HEK293 (cell line): ENCODE measurements around the gene SLC35G6.

Source experiments
- CTCF ChIA-PET: fragments of 350-600 bp; formaldehyde crosslinking; extraction: SDS; loops from one replicate; lab custom pipeline; 2021; ENCODE audit warnings: antibody characterized with exemption; lab: Yijun Ruan, JAX
- POLR2A ChIA-PET: fragments of 300-600 bp; formaldehyde crosslinking; extraction: SDS; loops from one replicate; lab custom pipeline; 2020; ENCODE audit warnings: antibody characterized with exemption, inconsistent platforms; lab: Yijun Ruan, JAX
- H3K27ac ChIP-seq: fragments of 200-500 bp; sonication (Bioruptor generic); 2 replicates; pipeline ENCODE4 v1.5.1; 2014; ENCODE audit warnings: low read depth, low read length, control low read depth, inconsistent platforms; ENCODE audit errors: extremely low read depth
- H3K36me3 ChIP-seq, 2 experiments: fragments of 200-500 bp in 1 of 2; sonication (Bioruptor generic) in 1 of 2; 1 replicate in 1 of 2; 2 replicates in 1 of 2; pipeline ENCODE4 v1.5.1; 2014 to 2017; ENCODE audit warnings: inconsistent platforms in 2 of 2, low read length in 2 of 2; ENCODE audit not compliant: control insufficient read depth in 2 of 2, insufficient read depth in 1 of 2
- H3K4me1 ChIP-seq: fragments of 200-500 bp; sonication (Bioruptor generic); 2 replicates; pipeline ENCODE4 v1.5.1; 2014; ENCODE audit warnings: mild to moderate bottlenecking, low read length, inconsistent platforms; ENCODE audit not compliant: control insufficient read depth, insufficient read depth
- H3K4me3 ChIP-seq: 2 replicates; pipeline ENCODE4 v1.5.1; 2011; ENCODE audit warnings: low read depth, mild to moderate bottlenecking, control low read depth, low read length, moderate library complexity
- H3K9me3 ChIP-seq: fragments of 200-500 bp; sonication (Bioruptor generic); 2 replicates; pipeline ENCODE4 v1.5.1; 2014; ENCODE audit warnings: low read depth, low read length, inconsistent platforms; ENCODE audit not compliant: control insufficient read depth, insufficient read depth
- BCL11A ChIP-seq: fragments of 450-650 bp; formaldehyde crosslinking; IDR thresholded peaks from 2 replicates; pipeline ENCODE4 v1.5.1; 2016; ENCODE audit warnings: low read depth, missing biosample characterization, missing genetic modification characterization
- GLIS2 ChIP-seq: fragments of 450-650 bp; formaldehyde crosslinking; IDR thresholded peaks from 2 replicates; pipeline ENCODE4 v1.5.1; 2016; ENCODE audit warnings: missing biosample characterization, missing genetic modification characterization
- HOXD13 ChIP-seq: sonication (generic); formaldehyde crosslinking; IDR thresholded peaks from 2 replicates; pipeline ENCODE4 v1.8.0; 2022; ENCODE audit warnings: missing genetic modification reagents, borderline replicate concordance
- MZF1 ChIP-seq: fragments of 450-650 bp; formaldehyde crosslinking; IDR thresholded peaks from 2 replicates; pipeline ENCODE4 v1.5.1; 2017; ENCODE audit warnings: missing biosample characterization, missing genetic modification characterization, borderline replicate concordance
- SCRT1 ChIP-seq: fragments of 450-650 bp; formaldehyde crosslinking; IDR thresholded peaks from 2 replicates; pipeline ENCODE4 v1.5.1; 2016; ENCODE audit warnings: missing biosample characterization, missing genetic modification characterization, borderline replicate concordance
- SP3 ChIP-seq: fragments of 450-650 bp; formaldehyde crosslinking; IDR thresholded peaks from 2 replicates; pipeline ENCODE4 v1.5.1; 2016; ENCODE audit warnings: missing biosample characterization, missing genetic modification characterization
- TRIM28 ChIP-seq: IDR thresholded peaks from 2 replicates; pipeline ENCODE4 v1.6.1; 2011; ENCODE audit warnings: low read length, control low read depth, borderline replicate concordance
- ZFP69B ChIP-seq: fragments of 450-650 bp; formaldehyde crosslinking; IDR thresholded peaks from 2 replicates; pipeline ENCODE4 v1.5.1; 2016; ENCODE audit warnings: missing biosample characterization, missing genetic modification characterization
- ZNF133 ChIP-seq: fragments of 450-650 bp; formaldehyde crosslinking; IDR thresholded peaks from 2 replicates; pipeline ENCODE4 v1.5.1; 2016; ENCODE audit warnings: missing biosample characterization, missing genetic modification characterization
- ZNF404 ChIP-seq: fragments of 450-650 bp; formaldehyde crosslinking; IDR thresholded peaks from 2 replicates; pipeline ENCODE4 v1.5.1; 2017; ENCODE audit warnings: missing biosample characterization, missing genetic modification characterization
- ZNF473 ChIP-seq: fragments of 450-650 bp; formaldehyde crosslinking; IDR thresholded peaks from 2 replicates; pipeline ENCODE4 v1.5.1; 2017; ENCODE audit warnings: missing biosample characterization, missing genetic modification characterization
- ZNF510 ChIP-seq: fragments of 450-650 bp; formaldehyde crosslinking; IDR thresholded peaks from 2 replicates; pipeline ENCODE4 v1.5.1; 2018; ENCODE audit warnings: mild to moderate bottlenecking, missing genetic modification characterization, missing biosample characterization; ENCODE audit not compliant: insufficient replicate concordance
- ZNF529 ChIP-seq: fragments of 450-650 bp; formaldehyde crosslinking; IDR thresholded peaks from 2 replicates; pipeline ENCODE4 v1.5.1; 2017; ENCODE audit warnings: missing genetic modification characterization, missing biosample characterization; ENCODE audit not compliant: insufficient replicate concordance
- ZNF560 ChIP-seq: fragments of 450-650 bp; formaldehyde crosslinking; IDR thresholded peaks from 2 replicates; pipeline ENCODE4 v1.5.1; 2017; ENCODE audit warnings: missing biosample characterization, missing genetic modification characterization, borderline replicate concordance
- ZNF561 ChIP-seq: fragments of 450-650 bp; IDR thresholded peaks from 2 replicates; pipeline ENCODE4 v1.5.1; 2018; ENCODE audit warnings: missing biosample characterization, missing genetic modification characterization, borderline replicate concordance
- ZNF571 ChIP-seq: fragments of 450-650 bp; formaldehyde crosslinking; IDR thresholded peaks from 2 replicates; pipeline ENCODE4 v1.5.0; 2017; ENCODE audit warnings: missing biosample characterization, missing genetic modification characterization
- ZNF610 ChIP-seq: fragments of 450-650 bp; formaldehyde crosslinking; IDR thresholded peaks from 2 replicates; pipeline ENCODE4 v1.5.1; 2016; ENCODE audit warnings: missing biosample characterization, missing genetic modification characterization, borderline replicate concordance
- ZNF670 ChIP-seq: fragments of 450-650 bp; formaldehyde crosslinking; IDR thresholded peaks from 2 replicates; pipeline ENCODE4 v1.5.1; 2016; ENCODE audit warnings: missing biosample characterization, missing genetic modification characterization, low read depth
- TF ChIP-seq, protein P1 (sequence below): fragments of 450-650 bp; IDR thresholded peaks from 2 replicates; pipeline ENCODE4 v1.5.1; 2018; ENCODE audit warnings: missing biosample characterization, missing genetic modification characterization
- TF ChIP-seq, protein P2 (sequence below): fragments of 450-650 bp; formaldehyde crosslinking; IDR thresholded peaks from 2 replicates; pipeline ENCODE4 v1.5.1; 2017; ENCODE audit warnings: missing biosample characterization, missing genetic modification characterization
- TF ChIP-seq, protein P3 (sequence below): fragments of 450-650 bp; formaldehyde crosslinking; IDR thresholded peaks from 2 replicates; pipeline ENCODE4 v1.5.1; 2017; ENCODE audit warnings: missing biosample characterization, missing genetic modification characterization
- TF ChIP-seq, protein P4 (sequence below): fragments of 450-650 bp; formaldehyde crosslinking; optimal IDR thresholded peaks from 2 replicates; pipeline ENCODE3; 2016; ENCODE audit warnings: missing biosample characterization, mild to moderate bottlenecking, missing genetic modification characterization
- TF ChIP-seq, protein P5 (sequence below): fragments of 450-650 bp; formaldehyde crosslinking; IDR thresholded peaks from 2 replicates; pipeline ENCODE4 v1.5.1; 2016; ENCODE audit warnings: missing biosample characterization, missing genetic modification characterization
- TF ChIP-seq, protein P6 (sequence below): fragments of 450-650 bp; formaldehyde crosslinking; IDR thresholded peaks from 2 replicates; pipeline ENCODE4 v1.5.1; 2016; ENCODE audit warnings: missing biosample characterization, missing genetic modification characterization

The SLC35G6 gene

DNA sequence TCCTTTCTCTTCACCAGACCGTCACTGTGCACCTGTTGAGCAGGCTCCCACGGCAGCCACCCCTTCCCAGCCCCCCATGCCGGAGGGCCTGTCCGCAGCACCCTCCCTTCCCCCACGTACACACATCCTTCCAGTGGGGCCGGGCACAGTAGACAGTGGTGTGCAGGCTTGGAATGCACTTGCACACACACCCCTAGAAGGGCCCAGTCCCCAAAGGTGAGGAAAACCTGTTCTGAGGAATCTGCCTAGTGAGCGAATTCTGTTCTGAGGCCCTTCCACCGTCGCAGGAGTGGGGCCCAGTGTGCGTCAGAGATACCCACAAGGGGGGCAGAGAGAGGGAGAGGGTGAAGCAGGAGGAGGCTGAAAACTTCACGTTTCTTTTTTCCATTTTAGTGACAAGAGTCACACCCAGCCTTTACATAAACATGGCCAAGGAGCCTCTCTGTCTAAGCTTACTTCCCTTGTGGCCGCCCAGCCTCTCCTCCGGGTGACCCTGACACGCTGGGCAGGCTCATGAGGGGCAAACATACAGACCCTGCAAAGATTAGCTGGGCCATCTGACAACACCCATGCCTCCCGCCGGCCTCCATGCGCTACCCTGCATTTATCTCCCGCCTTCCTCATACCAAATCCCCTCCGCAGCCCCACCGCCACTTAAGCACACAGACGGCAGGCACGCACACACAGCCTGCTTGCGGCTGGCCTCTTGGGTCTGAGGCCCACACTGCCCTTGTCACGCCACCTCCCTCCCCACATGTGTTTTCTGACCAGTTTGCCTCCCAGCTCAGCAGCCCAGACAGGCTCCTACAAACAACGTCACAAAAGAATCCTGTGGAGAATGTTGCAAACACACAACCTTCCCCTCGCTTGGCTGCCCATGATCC is 3.6 kb upstream of the SLC35G6 start (continued):
- TF ChIP-seq ZFP69B: peak; percentile 59
- TF ChIP-seq SCRT1: peak; percentile 48; the same call in 1 of the 2 replicates
- TF ChIP-seq, all 188 proteins: peak for 9

DNA sequence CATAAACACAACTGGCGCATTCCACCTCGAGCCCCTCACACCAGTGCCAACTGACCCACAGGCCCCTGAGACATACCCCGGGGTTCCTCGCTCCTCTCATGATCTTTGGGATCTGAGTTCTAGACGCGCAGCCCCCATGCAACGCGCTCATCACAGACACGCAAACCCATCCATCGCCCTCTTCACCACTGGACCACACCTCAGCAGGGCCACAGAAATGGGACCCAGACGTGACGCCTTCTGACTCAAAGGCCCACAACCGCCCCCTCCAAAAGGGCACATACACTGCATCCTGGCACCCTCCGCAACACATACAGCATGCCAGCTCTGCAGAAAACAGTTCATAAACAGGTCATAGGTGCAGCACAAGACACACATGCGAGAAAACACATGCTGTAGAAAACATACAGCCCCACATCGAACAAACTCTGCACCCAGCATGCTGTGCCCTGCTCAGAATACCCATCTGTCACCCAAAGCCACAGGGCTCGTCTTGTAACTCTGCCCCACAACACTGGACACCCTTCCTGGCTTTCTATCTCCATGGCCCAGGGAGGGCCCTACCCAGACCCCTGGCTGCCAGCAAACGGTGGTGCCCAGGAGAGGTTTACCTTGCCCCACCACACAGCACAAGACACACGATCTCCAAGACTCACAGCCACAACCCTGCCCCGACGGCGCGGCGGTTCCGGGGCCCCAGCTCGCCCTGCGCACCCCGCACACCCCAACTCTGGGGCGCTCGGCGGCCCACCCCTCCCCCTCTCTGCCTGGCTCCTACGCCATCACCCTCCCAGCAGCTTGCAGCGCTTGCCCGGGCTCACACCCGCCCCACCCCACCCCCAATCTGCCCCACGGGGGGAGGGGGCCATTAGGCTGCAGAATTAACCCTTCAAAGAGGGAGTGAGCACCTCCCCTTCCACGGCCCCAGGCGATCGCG is 2.7 kb upstream of the SLC35G6 start:
- Histone ChIP-seq H3K9me3 (no peaks in the 10 kb centered on the region), H3K4me1 (peaks cover 20% of the 10 kb centered on the region), H3K4me3 (peak overlapping the region; percentile 72), H3K27ac (peak overlapping the region; percentile 97), H3K36me3 (no peaks in the 10 kb centered on the region; a peak in 1 of 3 replicates)
- ChIA-PET CTCF (interaction anchor here (0.7 to 3.4 kb wide), 4 partner anchors 8 to 422 kb away, joined by 4 to 14 read pairs (median 6); no protein-coding TSS in a partner anchor), POLR2A (interaction anchor here (0.5 to 3.9 kb wide), 8 partner anchors 20 to 825 kb away, joined by 3 to 27 read pairs (median 6); partner anchors contain the start of genes CHRNB1, TMEM102 and TMEM256)
- no peak for TF ChIP-seq BCL11A (tag by site-specific recombination)
- peak; percentile 89 for TF ChIP-seq GLIS2
- TF ChIP-seq ZNF561 (tag by site-specific recombination): no peak
- TF ChIP-seq ZNF510 (tag by site-specific recombination): no peak
- no peak for TF ChIP-seq ZNF560 (tag by site-specific recombination)
- TF ChIP-seq, protein P1, sequence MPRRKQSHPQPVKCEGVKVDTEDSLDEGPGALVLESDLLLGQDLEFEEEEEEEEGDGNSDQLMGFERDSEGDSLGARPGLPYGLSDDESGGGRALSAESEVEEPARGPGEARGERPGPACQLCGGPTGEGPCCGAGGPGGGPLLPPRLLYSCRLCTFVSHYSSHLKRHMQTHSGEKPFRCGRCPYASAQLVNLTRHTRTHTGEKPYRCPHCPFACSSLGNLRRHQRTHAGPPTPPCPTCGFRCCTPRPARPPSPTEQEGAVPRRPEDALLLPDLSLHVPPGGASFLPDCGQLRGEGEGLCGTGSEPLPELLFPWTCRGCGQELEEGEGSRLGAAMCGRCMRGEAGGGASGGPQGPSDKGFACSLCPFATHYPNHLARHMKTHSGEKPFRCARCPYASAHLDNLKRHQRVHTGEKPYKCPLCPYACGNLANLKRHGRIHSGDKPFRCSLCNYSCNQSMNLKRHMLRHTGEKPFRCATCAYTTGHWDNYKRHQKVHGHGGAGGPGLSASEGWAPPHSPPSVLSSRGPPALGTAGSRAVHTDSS (tag by site-specific recombination): no peak
- no peak for TF ChIP-seq ZNF670 (tag by site-specific recombination)
- TF ChIP-seq ZNF133 (tag by site-specific recombination): no peak
- TF ChIP-seq ZNF529 (tag by site-specific recombination): no peak
- TF ChIP-seq, protein P2, sequence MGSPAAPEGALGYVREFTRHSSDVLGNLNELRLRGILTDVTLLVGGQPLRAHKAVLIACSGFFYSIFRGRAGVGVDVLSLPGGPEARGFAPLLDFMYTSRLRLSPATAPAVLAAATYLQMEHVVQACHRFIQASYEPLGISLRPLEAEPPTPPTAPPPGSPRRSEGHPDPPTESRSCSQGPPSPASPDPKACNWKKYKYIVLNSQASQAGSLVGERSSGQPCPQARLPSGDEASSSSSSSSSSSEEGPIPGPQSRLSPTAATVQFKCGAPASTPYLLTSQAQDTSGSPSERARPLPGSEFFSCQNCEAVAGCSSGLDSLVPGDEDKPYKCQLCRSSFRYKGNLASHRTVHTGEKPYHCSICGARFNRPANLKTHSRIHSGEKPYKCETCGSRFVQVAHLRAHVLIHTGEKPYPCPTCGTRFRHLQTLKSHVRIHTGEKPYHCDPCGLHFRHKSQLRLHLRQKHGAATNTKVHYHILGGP (tag by site-specific recombination): no peak
- no peak; the same call in 1 of the 2 replicates for TF ChIP-seq TRIM28
- no peak for TF ChIP-seq ZNF404 (tag by site-specific recombination)
- TF ChIP-seq, protein P3, sequence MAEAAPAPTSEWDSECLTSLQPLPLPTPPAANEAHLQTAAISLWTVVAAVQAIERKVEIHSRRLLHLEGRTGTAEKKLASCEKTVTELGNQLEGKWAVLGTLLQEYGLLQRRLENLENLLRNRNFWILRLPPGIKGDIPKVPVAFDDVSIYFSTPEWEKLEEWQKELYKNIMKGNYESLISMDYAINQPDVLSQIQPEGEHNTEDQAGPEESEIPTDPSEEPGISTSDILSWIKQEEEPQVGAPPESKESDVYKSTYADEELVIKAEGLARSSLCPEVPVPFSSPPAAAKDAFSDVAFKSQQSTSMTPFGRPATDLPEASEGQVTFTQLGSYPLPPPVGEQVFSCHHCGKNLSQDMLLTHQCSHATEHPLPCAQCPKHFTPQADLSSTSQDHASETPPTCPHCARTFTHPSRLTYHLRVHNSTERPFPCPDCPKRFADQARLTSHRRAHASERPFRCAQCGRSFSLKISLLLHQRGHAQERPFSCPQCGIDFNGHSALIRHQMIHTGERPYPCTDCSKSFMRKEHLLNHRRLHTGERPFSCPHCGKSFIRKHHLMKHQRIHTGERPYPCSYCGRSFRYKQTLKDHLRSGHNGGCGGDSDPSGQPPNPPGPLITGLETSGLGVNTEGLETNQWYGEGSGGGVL (tag by site-specific recombination): peak; percentile 76; the same call in 1 of the 2 replicates
- TF ChIP-seq, protein P4, sequence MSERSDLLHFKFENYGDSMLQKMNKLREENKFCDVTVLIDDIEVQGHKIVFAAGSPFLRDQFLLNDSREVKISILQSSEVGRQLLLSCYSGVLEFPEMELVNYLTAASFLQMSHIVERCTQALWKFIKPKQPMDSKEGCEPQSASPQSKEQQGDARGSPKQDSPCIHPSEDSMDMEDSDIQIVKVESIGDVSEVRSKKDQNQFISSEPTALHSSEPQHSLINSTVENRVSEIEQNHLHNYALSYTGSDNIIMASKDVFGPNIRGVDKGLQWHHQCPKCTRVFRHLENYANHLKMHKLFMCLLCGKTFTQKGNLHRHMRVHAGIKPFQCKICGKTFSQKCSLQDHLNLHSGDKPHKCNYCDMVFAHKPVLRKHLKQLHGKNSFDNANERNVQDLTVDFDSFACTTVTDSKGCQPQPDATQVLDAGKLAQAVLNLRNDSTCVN (tag by site-specific recombination): peak; percentile 36
- TF ChIP-seq, protein P5, sequence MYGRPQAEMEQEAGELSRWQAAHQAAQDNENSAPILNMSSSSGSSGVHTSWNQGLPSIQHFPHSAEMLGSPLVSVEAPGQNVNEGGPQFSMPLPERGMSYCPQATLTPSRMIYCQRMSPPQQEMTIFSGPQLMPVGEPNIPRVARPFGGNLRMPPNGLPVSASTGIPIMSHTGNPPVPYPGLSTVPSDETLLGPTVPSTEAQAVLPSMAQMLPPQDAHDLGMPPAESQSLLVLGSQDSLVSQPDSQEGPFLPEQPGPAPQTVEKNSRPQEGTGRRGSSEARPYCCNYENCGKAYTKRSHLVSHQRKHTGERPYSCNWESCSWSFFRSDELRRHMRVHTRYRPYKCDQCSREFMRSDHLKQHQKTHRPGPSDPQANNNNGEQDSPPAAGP (tag by site-specific recombination): peak; percentile 92
- TF ChIP-seq SP3 (tag by site-specific recombination): peak; percentile 71
- TF ChIP-seq, protein P6, sequence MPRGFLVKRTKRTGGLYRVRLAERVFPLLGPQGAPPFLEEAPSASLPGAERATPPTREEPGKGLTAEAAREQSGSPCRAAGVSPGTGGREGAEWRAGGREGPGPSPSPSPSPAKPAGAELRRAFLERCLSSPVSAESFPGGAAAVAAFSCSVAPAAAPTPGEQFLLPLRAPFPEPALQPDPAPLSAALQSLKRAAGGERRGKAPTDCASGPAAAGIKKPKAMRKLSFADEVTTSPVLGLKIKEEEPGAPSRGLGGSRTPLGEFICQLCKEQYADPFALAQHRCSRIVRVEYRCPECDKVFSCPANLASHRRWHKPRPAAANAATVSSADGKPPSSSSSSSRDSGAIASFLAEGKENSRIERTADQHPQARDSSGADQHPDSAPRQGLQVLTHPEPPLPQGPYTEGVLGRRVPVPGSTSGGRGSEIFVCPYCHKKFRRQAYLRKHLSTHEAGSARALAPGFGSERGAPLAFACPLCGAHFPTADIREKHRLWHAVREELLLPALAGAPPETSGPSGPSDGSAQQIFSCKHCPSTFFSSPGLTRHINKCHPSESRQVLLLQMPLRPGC: 0 out of 2 replicates have a peak, but pooled peaks have one; percentile 54
- no peak for TF ChIP-seq HOXD13
- TF ChIP-seq MZF1: no peak
- TF ChIP-seq ZNF610 (tag by site-specific recombination): 0 out of 2 replicates have a peak, but pooled peaks have one; percentile 35
- no peak for TF ChIP-seq ZNF571 (tag by site-specific recombination)
- TF ChIP-seq ZNF473 (tag by site-specific recombination): no peak
